H1 (cell line): ENCODE measurements around the gene TAX1BP3. TPM values are rescaled to one million over a fixed set of nuclear protein-coding genes. Genes with fewer than 3 reads are reported as not detected.

Experiments
- ATF3 ChIP-seq: IDR thresholded peaks from 2 replicates; pipeline ENCODE4 v1.6.1; 2011; ENCODE audit warnings: low read depth, mild to moderate bottlenecking, low read length; ENCODE audit not compliant: insufficient read depth
- CHD7 ChIP-seq: fragments of 300-600 bp; sonication (generic); IDR thresholded peaks from 2 replicates; pipeline ENCODE4 v1.7.1; 2012; ENCODE audit warnings: low read length, moderate library complexity, mild to moderate bottlenecking, inconsistent platforms; ENCODE audit not compliant: insufficient replicate concordance
- GTF2F1 ChIP-seq: IDR thresholded peaks from 2 replicates; pipeline ENCODE4 v1.6.1; 2012; ENCODE audit warnings: low read depth, low read length, improper control_type of control experiment, borderline replicate concordance
- MAX ChIP-seq: IDR thresholded peaks from 2 replicates; pipeline ENCODE4 v1.6.1; 2012; ENCODE audit warnings: inconsistent platforms
- POU5F1 ChIP-seq: IDR thresholded peaks from 2 replicates; pipeline ENCODE4 v1.6.1; 2011; ENCODE audit warnings: low read depth, mild to moderate bottlenecking, low read length, moderate library complexity
- SIRT6 ChIP-seq: IDR thresholded peaks from one replicate; pipeline ENCODE4 v1.7.1; 2012; ENCODE audit warnings: low read length, inconsistent platforms
- SRF ChIP-seq: IDR thresholded peaks from 2 replicates; pipeline ENCODE4 v1.6.1; 2011; ENCODE audit warnings: mild to moderate bottlenecking, low read depth, low read length, moderate library complexity
- TAF7 ChIP-seq: optimal IDR thresholded peaks from 2 replicates; pipeline ENCODE3; 2011; ENCODE audit warnings: low read depth, mild to moderate bottlenecking, inconsistent platforms, low read length, moderate library complexity, borderline replicate concordance
- polyA plus RNA-seq, 7 experiments: library from polyadenylated mRNA; depleted of rRNA in 3 of 7; stranded (reverse) in 5 of 7; unstranded in 2 of 7; fragments of >200 nt in 5 of 7; fragments of 200-250 nt in 2 of 7; gene quantifications; 1 replicate in 5 of 7; 2 replicates in 1 of 7; 4 replicates in 1 of 7; pipeline versions ENCODE4 v1.2.1 to v1.2.3, GENCODE V29; 2011 to 2013; ENCODE audit warnings: missing spikeins in 2 of 7, mixed read lengths in 2 of 7
- total RNA-seq: library from RNA; stranded (reverse); fragmentation: NEBNext Ultra II Directional; extraction: Animal tissue kit (Norgen Biotek cat#: 25700); gene quantifications from 2 replicates; pipeline ENCODE4 v1.2.1, GENCODE V29; 2021

Gene TAX1BP3
- total and polyA plus RNA-seq, 2 of the 8 experiments (the other 6 are each of a cell fraction or from before 2014, with no cell fraction given), result 65.3 to 81.8 TPM

GRCh38 chr17:3615160-3615870 lies 53.1 kb downstream of the TAX1BP3 start (continued):
- TF ChIP-seq ATF3 (no peak), MAX (no peak), POU5F1 (no peak), CHD7 (no peak), TAF7 (no peak), SRF (no peak), SIRT6 (no peak), GTF2F1 (no peak)
